ENCODE measurements around the gene POLRMT.
"Not testable (repeated sequence)": the region's sequence is repeated elsewhere in the genome, so short reads cannot be mapped to it uniquely, and the experiment has no call there.

The POLRMT gene

GRCh38 chr19:633068-633785 is at the start of gene POLRMT:
TSS of gene POLRMT (minus strand) at chr19:633537. CDS start at chr19:633512, 25 bp downstream.
- peak; percentile 99 for DNase-seq

- DNase-seq, result no peak
These were observed 49.5 kb upstream of the POLRMT start for GRCh38 chr19:682678-683320.

GRCh38 chr19:681029-682019 is 48.0 kb upstream of the POLRMT start:
- no peak for DNase-seq

- peak; percentile 92 for DNase-seq
These were observed 47.1 kb upstream of the POLRMT start for GRCh38 chr19:680287-681028.

DNA sequence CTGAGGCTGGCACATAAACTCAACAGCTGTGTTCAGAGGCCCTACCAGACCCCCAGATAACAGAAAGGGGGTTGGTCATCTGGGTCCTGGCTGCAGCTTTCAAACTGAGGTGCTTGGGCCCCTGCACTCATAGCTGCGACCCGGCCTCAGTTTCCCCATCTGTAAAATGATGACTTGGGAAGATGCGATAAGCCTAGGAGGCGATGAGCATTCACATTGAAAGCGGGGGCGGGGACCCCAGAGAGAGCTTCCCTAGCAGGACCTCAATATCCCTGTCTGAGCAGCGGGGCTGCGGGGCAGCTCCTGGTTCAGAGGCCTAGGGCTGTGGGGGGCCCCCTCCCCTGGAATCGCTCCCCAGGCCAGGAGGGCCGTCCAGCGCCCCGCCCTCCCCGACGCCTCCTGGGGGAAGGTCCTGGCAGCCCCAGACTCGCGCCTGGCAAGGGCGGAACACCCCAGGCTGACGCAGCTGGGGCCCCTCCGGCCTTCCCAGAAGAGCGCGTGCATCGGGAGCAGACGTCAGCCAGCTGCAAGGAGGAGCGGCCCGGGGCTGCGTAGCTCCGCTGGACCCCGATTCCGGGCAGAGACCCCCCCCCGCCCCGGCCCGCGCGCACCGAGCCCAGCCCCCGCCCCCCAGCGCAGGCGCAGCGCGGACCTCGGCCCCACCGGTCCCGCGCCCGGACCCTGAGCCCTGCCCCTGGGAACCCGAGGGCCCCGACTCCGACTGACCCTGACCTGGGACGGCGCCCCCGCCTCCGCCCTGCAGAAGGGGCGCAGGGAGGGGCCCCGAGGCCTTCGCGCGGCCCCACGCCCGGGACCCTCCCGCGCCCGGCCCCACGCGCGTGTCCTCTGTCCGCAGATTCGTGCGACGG is 46.3 kb upstream of the POLRMT start:
- no peak for DNase-seq

DNA sequence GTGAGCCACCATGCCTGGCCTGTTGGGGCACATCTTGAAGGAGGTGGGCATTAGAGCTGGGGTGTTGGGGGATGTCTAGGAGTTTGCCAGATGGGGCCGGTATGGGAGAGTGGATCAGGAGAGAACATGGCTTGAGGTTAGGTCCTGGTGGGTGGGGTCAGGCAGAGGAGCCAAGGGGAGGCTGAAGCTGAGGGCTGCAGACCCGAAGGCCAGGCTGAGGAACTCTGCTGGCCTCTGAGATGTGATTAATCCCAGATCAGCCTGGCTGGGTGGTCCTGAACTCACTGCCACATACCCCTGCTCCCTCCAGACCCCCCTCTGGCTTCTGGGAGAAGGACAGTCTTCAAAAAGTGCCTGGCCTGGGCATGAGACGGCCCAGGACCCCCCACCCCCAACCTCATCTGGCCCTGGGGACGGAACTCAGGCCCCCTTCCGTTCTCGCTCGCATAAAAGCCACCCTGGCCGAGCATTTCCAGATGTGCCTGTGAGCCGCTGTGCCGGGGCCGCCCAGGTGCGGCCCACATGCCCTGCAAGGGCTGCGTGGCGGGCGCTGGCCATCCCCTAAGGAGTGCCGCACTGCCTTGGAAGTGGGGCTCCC is 45.6 kb upstream of the POLRMT start:
- no peak for DNase-seq

GRCh38 chr19:677601-678436 is 44.5 kb upstream of the POLRMT start:
- DNase-seq, result no peak

DNA sequence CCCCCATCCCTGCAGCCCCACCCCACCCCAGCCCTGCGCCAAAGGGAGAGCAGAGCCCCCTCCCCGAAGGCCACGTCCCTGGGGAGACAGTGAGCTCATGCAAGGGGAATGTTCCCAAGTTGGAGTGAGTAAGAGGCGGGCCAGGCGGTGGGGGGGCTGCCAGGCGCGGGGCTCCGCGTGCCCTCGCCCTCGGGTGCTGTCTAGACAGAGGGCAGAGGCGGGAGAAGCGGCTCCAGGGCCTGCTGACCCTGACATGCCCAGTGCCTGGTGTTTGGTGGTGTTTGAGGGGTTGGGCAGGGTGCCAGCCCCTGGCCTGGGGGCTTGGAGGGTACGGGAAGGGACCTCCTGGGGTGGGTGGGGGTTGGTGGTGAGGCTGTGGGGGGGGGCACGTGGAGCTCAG is 43.9 kb upstream of the POLRMT start:
- DNase-seq, result no peak

DNA sequence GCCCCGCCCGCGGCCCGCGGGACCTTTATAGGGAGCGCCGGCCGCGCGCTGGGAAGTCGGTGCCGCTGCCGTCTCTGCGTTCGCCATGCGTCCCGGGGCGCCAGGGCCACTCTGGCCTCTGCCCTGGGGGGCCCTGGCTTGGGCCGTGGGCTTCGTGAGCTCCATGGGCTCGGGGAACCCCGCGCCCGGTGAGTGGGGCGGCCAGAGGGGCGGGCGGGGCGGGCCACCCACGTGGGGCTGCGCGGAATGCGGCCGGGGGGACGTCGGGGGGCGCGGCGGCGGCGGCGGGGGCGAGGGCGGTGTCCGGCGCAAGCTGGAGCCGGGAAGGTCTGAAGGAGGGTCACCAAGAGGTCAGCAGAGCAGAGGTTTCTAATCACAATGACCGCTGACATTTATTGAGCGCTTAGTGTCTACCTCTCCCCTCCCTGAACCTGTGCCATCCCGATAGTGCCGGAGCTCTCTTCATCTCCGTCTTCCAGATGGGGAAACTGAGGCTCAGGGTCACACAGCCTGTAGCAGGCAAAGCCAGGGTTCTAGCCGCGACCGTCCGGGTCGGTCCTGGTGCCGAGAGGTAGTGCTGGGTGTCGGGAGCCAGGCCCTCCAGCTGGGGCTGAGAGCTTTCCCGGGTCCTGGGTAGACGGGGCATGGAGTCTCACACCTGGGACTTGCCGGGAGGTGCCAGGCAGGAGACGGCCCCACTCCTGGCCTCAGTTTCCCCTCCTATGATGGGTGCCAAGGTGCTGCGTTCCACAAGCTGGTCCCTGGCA is 43.2 kb upstream of the POLRMT start, which contains the start of gene FSTL3:
TSS of gene FSTL3 (plus strand) at position 54 of the 767 bp plus-strand sequence. CDS start at position 86, 32 bp downstream.
- no peak for DNase-seq

DNA sequence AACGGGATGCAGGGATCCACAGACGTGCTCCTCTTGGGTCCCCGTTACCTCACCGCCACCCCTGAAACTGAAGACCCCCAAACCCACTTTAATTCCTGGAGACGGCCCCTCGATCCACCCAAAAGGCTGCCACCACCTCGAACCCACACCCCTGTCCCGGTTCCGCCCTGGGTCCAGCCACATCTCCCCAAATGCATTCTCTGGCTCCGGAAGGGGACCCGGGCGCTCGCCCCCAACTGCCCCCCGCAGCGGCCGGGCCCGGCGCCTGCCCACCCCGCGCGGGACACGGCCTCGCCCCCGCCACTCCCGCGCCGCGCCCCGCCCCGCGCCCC is 42.6 kb upstream of the POLRMT start:
- no peak for DNase-seq

DNA sequence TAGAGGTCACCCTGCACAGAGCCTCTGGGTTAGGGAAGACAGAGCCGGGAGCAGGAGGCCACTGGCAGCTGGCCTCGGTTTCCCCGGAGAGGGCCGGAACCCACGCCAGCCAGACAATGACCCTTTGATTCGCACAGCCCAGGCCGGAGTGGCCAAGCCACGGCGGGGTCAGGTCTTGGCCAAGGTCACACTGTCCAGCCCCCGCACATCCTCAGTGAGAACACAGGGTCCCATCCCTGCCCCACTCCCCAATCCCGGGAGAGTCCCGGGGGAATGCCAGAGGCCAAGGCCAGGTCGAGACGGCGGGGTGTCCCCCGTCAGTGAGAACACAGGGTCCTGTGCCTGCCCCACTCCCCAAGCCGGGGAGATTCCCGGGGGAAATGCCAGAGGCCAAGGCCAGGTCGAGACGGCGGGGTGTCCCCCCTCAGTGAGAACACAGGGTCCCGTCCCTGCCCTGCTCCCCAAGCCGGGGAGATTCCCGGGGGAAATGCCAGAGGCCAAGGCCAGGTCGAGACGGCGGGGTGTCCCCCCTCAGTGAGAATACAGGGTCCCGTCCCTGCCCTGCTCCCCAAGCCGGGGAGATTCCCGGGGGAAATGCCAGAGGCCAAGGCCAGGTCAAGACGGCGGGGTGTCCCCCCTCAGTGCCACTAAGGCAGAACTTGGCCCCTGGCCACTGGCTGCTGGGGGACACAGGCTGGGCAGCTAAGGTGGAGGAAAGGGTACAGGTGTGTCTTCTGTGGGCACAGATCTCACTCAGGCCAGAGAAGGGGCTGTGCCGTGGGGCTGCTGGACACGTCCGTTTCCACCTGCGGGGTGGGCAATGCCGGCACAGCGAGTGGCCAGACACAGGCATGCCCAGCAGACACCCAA is 41.2 kb upstream of the POLRMT start:
- DNase-seq, result no peak

DNA sequence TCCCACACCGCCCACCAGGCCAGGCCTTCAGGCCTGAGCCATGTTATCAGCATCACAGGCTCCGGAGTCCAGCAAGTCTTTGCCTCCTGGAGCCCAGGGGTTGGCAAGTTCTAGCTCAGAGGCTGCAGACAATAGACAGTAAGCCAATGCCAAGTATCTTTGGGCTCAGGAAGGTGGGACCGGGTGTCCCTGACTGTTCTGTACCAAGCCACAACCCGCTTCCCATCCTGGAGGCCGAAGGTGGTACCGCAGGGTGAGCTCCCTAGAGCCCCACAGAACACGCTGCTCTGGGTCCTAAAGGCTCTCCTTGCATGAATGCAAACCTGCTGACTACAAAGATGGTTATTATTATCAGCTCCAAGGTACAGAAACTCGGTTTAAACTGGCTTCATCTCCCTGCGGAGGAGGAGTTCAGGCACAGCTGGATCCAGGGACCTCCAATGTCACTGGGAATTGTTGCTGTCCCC is 37.3 kb upstream of the POLRMT start:
- DNase-seq, result no peak

DNA sequence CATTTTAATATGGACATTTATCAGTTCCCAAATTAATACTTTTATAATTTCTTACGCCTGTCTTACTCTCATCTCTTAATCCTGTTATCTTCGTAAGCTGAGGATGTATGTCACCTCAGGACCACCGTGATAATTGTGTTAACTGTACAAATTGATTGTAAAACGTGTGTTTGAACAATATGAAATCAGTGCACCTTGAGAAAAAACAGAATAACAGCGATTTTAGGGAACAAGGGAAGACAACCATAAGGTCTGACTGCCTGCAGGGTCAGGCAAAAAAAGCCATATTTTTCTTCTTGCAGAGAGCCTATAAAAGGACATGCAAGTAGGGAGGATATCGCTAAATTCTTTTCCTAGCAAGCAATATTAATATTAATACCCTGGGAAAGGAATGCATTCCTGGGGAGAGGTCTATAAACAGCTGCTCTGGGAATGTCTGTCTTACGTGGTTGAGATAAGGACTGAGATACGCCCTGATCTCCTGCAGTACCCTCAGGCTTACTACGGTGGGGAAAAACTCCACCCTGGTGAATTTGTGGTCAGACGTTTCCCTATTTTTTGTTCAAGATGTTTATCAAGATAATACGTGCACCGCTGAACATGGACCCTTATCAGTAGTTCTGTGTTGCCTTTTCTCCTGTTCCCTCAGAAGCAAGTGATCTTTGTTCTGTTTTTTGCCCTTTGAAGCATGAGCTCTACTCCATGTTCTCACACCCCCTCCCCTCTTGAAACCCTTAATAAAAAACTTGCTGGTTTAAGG is 35.5 kb upstream of the POLRMT start:
- DNase-seq, result not testable (repeated sequence)

GRCh38 chr19:666985-667573 is 33.7 kb upstream of the POLRMT start:
- DNase-seq, result not testable (repeated sequence)

DNA sequence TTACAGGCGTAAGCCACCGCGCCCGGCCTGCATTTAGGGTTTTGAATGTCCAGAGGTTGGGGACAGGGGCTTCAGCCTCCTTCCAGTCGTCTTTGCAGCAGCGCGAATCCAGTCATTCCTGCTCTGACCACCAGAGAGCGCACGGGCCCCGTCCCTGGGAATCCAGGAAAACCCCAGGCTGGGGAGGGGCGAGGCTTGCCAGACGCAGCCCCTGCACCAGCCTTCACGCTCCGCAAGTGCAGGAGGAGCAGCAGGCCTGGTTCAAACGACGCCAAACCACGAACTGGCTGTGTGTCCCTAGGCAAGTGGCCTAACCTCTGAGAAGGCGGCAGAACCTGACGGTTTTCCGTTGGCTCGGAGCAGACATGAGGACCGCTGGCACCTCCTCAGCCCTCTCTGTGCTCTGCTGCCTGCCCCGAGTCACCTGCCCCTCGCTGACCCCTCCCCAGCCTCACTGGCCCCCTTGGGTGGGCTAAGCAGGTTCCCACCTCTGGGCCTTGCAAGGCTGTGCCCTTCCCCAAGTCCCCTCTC is 31.6 kb upstream of the POLRMT start:
- peak; percentile 62 for DNase-seq

GRCh38 chr19:663682-664117 is 30.4 kb upstream of the POLRMT start:
- no peak for DNase-seq
